HG03442 (cell line): ENCODE measurements around the gene CCNG2.

ENCODE experiments used
- ATAC-seq: cut with Tn5 transposase; IDR thresholded peaks from one replicate; pipeline ENCODE4 v1.9.1; 2021; ENCODE audit warnings: mild to moderate bottlenecking, moderate library complexity; ENCODE audit not compliant: unreplicated experiment

CCNG2 gene

DNA sequence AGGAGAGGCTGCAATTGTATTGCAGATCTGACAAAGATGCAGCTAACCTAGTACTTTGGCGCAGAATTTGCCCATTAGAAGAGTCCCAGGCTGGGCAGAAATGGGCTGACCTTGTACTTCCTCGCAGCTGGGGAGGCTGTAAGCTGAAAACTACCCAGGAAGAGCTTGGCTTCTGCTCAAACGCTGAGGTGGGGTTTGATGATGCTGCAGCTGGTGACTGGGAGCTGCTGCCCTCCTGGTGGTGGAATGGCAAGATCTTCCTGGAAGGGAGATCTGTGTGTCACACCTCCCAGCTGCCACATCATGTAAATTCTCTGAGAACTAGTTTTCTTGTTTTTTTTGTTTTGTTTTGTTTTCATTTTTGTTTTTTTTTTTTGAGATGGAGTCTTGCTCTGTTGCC, 17.4 kb downstream of the CCNG2 start:
- no peak for ATAC-seq

DNA sequence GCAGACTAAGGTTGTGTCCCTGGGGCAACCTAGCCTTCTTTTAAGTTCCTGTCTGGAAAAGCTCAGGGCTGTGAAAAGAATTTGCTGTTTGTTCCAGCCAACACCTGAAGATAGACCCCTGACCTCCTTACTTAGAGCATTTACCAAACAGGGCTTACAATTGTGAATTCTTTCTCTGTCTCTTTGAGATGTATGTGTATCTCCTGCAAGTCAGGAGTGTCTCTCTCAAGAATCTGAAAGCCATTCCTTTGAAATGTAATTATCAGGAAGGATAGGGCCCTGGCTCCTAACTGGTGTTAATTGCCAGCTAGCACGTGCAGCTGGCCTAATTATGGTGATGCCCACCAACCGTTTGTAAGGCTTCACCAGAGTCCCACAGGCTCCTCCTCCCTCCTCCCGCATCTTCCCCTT, 18.2 kb downstream of the CCNG2 start:
- ATAC-seq, result no peak

DNA sequence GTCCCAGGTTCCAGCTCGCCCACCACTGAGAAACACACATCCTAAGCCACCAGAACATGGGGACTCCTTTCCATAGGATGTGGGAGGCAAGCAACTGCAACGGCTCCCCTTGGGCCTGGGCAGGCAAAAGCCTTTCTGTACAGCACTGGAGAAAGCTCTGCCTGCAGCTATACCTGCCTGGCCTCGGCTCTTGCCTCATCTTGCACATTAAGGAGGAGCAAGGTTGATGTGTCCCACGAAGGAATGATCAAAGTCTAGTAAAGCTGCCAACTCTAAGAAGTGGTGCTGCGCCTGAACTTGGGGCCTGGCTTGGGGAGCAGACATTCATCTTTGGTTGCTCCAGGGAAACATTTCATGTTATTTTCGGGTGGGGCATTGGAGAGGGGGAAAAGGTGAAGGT, 19.6 kb downstream of the CCNG2 start:
- no peak for ATAC-seq

DNA sequence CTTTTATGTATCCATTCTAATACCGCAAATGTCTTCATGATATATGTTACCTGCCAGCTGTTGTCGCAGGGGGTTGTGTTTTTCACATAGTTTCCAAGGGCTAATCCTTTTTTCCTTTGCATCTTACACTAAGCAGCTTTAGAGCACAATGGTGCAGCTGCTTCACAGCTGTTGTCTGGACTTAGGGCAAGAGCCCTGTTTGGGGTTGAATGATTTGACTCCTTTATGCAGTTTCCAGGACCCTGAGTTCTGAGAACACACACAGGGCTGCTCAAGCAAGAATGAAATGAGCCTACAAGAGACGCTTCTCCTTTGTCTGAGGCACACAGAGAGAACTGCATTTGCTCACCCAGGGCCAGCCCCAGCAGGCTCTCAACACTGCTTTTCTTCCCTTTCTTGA, 20.2 kb downstream of the CCNG2 start:
- no peak for ATAC-seq

DNA sequence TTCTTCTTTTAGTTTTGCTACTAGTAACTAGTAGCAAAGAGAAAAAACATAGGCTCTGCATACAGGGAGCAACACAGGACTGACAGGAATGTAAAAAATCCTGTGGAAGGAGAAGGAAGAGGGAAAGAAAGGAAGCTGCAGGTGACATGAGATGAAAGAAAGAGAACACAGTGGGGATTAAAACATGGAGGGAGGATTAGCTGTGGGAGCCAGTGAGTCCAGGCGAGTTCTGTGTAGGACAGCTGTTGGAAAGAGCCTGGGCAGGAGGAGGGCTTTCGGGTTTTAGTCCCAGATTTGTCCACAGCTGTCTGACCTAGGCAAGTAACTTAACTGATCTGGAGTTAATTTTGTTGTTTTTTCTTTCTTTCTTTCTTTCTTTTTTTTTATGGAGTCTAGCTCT, 21.6 kb downstream of the CCNG2 start:
- no peak for ATAC-seq

DNA sequence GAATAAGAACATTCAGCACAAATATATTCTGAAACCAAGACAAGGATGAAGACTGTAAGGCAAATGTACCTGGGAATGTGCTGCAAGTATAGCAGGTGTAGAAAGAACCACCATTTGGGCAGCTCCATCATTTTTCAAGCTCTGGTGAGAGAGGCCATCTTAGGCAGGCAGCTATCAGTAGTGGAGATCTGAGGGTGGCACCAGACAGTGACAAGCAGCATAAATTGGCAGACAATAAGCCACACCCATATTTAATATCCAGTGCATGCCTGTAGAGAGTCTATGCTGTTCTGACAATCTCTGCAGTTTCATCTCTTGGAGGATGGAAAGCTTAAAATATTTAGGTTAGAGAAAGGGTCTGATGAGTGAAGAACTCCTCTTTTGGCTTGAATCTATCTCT, 22.5 kb downstream of the CCNG2 start:
- no peak for ATAC-seq

DNA sequence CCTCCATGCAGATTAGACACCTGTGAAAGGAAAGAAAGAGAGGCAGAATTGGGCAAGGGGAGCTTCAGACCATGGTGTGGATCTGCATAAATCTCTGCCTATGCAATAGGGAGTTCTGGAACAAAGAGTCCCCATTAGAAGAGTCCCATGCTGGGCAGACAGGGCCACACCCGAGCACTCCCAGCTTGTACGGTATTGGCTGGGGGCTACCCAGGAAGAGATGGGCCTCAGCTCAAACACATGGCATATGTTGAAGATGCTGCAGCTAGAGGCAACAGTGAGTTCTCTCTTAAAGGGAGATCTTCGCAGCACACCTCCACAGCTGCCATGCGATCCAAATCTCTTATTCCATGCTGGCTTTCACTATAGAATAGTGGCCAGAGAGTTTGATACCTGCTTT, 24.7 kb downstream of the CCNG2 start:
- ATAC-seq, result no peak

DNA sequence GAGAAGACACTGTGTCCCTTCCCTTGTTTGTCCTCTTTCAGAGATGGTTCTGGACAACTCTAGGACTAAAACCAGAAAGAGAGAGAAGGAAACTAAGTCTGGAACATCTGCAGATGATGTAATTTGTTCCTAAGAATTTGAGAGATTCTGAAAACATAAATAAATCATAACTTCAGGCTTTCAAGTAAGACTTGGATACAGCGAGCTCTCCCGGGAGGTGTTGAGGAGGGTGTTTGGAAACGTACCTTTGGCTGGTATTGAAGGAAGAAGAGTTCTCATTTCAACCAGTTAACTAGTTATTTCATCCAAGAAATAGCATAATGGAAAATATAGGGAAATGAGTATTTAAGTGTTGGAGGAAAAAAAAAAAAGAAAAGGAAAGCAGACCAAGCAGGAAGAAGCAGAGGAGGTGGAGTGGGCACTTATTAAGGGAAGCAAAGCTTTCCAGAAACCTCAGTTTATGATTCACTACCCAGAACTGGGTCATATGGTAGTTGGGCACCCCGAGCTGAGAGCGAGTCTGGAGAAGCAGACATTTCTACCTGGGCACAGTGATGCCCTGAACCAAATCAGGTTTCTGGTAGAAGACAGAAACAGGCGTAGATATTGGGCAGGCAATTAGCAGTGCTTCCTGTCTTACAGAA, 26.9 kb downstream of the CCNG2 start:
- ATAC-seq, result no peak

DNA sequence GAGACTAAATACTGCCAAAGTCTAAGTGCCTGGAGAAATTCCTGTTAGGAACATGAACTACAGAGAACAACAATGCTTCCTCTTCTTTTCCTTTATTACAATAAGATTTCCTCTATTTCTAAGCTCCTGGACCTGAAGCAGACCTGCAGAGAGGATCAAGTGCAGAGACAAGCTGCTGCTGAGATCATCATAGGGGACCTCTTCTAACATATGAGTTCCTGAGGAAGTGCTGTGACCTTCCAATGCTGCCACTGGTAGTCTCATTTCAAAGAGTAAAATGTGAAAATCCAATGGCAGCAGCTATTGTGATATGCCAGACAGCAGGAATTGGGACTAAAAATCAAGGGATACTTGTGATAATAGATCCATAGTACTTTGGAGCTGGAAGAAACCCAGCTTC, 28.0 kb downstream of the CCNG2 start:
- ATAC-seq, result no peak

DNA sequence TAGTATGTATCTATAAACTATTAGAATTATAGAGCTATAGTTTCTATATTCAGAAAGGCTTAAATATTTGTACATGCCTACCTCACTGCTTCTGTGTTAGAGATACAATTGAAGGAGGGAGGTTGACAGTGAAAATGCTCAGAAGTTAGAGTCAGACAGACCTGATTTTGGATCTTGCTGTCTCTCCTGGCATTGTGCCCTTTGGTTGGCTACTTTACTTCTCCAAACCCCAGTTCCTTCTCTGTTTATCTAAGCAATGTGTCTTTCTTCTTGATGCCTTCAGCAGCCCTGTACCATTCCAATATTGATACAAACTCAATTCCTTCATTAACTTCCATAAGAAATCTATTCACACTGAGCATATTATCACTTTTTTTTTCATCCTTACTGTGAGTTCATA, 28.7 kb downstream of the CCNG2 start:
- ATAC-seq, result no peak

DNA sequence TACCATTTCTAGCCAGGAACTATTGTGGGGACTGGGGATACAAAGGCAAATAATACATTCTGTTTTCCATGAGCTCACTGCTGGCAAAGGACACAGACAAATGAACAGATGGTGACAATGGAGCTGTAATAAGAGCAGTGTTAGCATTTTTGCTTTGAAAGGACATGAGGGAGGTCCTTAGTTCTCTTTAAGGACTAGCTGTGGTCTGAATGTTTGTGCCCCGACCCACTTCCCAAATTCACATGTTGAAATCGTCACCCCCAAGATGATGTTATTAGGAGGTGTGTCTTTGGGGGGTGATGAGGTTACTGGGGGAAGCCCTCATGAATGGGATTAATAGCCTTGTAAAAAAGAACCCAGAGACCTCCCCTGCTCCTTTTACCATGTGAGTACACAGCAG, 30.3 kb downstream of the CCNG2 start:
- ATAC-seq, result no peak

DNA sequence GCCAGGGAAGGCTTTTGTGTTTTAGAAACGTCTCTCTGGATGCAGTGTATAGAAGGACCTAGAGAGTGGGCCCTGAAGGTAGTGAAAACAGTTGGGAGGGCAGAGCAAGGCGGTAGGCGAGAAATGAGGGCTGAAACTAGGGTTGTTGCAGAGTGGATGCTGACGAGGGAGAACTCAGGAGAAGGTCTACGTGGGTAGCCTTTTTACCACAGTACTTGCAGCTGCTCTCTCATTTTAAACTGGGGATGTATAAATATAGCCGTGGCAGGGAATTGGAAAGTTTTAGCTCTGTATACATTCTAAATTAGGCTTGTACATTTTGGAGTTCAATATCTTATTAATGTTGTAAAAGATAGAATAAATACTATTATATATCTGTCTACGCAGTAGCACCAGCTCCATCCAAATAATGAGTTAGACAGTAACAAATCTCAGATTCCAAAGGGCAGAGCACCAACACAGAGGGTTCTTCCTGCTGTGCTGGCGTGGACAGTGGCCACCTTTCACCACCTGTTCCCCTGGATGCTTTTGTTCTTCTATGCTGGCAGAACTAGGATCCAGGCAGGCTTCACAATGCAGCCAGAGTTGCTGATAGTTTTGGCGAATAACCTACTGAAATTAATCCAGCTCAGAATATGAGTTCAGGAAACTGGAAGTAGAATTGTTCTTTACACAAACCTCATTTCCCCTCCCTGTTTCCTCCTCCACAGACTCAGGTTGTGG, 31.7 kb downstream of the CCNG2 start:
- no peak for ATAC-seq

DNA sequence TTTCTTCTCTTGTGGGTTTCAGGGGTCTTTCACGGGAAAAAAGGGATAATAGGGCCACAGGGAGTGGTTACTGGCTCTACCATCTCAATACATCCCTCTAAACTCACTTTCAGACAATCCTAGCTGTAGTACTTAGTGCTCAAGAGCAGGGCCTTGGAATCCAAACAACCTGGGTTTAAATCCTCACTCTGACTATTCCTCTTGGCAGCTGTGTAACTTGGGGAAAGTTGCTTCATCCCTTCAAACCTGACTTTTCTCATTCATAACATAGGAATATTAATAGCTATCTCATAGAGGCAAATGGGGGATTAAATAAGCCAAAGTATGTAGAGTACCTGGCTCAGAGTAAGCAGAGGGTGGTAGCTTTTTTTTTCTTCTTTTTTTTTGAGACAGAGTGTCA, 32.4 kb downstream of the CCNG2 start:
- ATAC-seq, result no peak

DNA sequence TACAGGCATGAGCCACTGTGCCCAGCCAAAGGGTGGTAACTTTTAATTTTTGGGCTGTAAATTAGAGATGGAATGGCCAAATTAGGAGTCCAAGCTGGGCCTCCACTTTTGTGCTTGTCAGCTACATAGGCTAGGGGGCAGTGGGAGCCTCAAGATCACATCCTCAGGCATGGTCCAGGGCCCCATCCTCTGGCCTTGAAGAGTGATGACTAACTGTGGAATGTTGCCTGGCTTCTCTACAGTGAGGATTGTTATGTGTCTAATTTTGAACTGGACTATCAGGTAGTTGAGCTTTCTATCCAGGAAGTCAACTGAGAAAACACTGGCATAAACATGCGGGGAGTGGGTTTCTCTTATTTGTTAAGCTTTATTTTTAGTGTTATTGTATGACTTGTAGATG, 33.0 kb downstream of the CCNG2 start:
- no peak for ATAC-seq

DNA sequence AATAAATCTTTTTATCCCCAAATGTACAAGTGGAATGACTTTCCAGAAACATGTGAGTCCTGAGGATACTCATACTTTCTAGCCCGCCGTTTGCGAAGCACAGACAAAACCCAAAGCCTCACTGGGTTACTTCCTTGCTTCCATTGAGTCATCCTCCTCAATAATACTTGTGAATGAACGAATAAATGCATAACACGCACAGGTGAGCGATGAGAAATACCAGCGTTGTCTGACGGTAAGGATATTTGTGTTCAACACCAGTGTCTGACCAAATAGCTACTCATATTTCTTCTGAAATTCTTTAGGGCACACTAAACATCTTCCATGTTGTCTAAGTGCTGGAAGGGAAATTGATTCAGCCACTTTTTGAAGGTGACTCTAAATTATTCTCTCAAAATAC, 36.0 kb downstream of the CCNG2 start:
- no peak for ATAC-seq

DNA sequence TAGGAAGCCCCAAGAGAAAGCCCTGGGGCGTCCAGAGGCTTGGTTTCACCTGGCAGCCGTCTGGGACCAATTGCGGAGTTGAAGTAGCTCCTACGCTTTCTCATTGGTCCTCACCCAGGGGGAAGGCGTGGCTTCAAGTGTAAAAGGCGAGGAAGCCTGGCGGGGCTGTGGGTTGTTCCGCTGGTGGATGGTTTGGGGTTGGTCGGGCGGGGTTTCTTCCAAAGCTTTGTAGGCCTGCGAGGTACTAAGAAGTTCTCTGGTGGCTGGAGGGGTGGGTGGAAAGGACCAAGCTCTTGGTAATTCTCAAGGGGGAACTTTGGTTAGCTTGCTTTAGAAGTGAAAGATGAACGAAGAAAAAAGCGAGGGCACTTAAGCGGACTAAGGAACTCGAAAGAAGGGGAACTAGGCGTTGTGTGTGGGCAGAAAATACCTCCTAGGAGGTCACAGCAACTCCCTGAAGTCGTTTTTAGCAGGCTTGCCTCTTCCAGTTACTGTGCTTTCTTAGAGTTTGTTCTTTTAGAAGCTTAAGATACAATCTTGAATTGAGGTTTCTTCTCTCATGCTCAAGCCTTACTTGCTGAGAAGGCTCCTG, 36.6 kb downstream of the CCNG2 start:
- ATAC-seq, result peak; percentile 91

DNA sequence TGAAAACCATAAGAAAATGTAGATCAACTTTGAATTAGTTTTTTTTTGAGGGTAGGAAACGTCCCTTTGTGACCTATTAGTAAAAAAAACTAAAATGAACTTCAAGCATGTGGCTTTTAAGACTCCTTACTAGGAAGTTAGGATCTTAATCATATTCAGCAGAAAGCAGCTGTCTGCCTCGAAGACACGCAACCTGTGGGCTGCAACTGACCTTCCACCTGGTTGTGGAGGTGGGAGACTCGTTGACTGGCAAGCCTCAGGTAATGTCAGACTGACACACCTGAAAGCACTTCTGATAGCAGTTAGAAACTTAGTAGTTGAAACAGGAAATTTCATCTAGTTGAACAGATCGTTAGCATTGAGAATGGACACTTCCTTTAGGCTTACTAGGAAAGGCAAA, 37.4 kb downstream of the CCNG2 start:
- no peak for ATAC-seq

DNA sequence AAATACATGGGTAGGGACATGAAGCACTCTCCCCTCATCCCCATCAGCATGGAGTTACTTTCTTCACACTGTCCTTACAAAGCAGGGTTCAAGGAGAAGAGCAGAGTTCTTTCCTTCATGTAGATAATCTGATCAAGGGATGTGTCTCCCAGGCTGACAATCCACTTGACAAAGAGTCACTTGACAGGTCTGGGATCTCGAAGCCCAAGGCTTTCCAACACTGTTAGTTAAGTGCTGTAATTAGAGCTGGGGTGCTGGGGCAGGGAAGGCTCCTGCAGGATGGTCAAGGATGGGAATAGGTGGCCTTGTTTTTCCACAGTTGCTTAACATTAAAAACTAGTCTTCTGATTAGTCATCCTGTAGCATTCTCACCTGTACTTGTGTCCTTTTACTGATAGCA, 38.0 kb downstream of the CCNG2 start:
- ATAC-seq, result no peak

DNA sequence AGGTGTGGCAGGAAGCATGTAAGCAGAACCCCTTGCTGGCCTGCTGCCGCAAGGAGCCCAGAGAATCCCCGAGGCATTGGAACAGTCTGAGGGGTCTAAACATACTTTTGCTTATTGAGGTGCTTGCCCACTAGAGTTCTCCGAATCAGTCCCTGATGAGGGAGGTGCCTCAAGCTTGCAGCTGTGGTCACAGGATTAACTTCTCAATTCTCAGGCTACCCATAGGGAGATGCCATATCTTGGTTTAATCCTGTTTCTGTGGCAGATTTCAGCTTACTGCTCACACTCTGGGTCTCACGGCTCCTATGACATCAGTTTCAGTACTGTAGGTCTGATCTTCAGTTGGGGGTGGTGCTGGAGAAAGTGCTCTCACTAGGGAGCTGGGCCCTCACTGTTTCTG, 39.9 kb downstream of the CCNG2 start:
- peak; percentile 26 for ATAC-seq

DNA sequence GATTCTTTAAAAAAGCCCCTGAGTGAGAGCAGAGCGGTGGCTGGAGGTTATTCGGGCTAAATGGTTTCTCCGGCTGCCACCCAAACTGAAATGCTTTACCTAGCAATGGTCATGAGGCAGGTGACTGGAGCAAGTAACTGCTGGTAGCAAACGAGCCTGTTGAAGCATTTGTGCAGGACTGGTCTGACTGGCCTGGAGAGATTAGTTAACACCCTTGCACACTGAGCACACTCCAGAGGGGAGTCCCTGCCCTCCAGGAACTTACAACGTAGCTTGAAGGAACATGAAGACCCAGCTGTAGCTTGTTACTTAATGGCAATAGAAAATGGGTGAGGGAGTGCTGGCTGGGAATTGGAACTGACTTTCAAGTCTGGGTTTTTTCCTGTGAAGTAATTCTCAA, 40.4 kb downstream of the CCNG2 start:
- no peak for ATAC-seq

DNA sequence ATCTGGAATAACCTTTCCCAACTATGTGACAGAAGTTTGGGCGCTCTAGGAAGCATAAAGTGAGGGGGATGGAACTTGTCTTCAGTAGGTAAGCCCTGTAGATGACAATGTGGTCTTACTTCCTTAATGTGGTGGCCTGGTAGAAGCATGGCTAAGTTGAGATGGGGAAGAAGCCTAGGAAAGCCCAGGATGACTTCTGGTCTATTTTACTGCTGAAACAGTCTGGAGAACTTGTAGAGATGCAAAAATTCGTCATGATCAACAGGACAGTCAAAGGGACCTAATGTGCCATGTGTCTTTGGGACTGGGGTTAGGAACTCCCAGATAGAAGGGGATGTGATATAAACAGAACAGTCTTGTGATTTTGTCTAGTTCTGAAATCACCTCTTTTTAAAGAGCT, 40.8 kb downstream of the CCNG2 start:
- no peak for ATAC-seq

DNA sequence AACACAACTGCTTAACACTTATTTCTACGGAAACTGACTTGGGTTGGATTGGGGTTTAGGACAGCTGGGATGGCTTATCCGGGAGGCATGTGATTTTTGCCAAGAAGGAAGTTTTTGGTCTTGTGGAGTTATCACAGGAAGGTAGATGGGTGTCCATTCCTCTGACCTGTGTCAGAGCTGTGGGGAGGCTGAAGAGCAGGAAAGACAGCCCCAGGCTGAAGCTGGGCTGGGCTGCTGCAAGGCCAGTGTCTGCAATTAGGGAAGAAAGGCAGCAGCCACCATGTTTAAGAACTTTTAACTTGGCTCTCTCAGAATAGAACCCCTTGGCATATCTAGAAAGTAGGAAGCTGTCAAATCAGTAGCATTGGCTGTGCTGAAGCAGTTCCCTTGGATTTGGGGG, 42.3 kb downstream of the CCNG2 start:
- no peak for ATAC-seq

DNA sequence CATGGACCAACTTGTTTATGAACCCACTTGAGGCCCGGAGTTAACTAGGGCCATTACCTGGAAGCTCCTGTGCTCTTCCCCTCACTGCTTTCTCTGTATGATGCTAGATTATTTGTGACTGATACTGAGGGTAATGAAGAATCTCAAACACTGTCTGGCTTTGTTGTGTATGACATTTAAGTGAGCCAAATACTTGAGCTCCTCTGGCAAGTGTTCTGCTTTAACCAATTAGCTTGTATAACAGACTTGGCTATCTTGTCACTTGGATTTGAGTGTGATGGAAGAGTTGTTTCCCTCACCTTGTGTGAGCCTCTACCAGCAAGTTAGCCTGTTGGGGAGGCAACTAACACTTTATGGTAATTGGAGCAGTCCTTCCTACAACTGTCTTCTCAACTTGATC, 42.7 kb downstream of the CCNG2 start:
- ATAC-seq, result no peak
